ENCODE data around the gene TCF12.

- no peak for TF ChIP-seq CTCF (IDR thresholded peaks at IDR 0.05; ENCODE audit: insufficient read depth, low read depth, low read length)
- TF ChIP-seq EZH2 (IDR thresholded peaks at IDR 0.05; ENCODE audit: insufficient read depth, low read length), result no peak
Observed at GRCh38 chr15:57196865-57197264, 278.4 kb downstream of the TCF12 start.
